ENCODE measurements around the gene HSH2D.

- no peak for TF ChIP-seq ZNF8 (CRISPR knock-in tag; IDR thresholded peaks at IDR 0.05)
- TF ChIP-seq ESRRG (CRISPR knock-in tag; IDR thresholded peaks at IDR 0.05), result no peak
Measured at GRCh38 chr19:16116067-16116466, 27.4 kb upstream of the HSH2D start.

Data from SK-N-SH treated with all-trans-retinoic acid at 6 μM for 48 hours (cell line).